Mesenchymal stem cell (in vitro differentiated cells and primary cell): Measurements from ENCODE around the gene BAD. TPM values are rescaled to one million over a fixed set of nuclear protein-coding genes. Genes with fewer than 3 reads are reported as not detected.

Experiments
- DNase-seq: peaks from one replicate; pipeline ENCODE4 v3.0.0-alpha.2; 2013
- H2AFZ ChIP-seq: one replicate; pipeline ENCODE4 v1.6.1; 2013; ENCODE audit warnings: low read depth, mild to moderate bottlenecking, control low read depth, inconsistent platforms, low read length, moderate library complexity
- H2AK5ac ChIP-seq: 2 replicates; pipeline ENCODE4 v1.6.1; 2013; ENCODE audit warnings: low read length, moderate library complexity, mild to moderate bottlenecking, inconsistent platforms; ENCODE audit not compliant: severe bottlenecking
- H2BK120ac ChIP-seq: one replicate; pipeline ENCODE4 v1.6.1; 2013; ENCODE audit warnings: low read depth, mild to moderate bottlenecking, inconsistent platforms, low read length, moderate library complexity
- H2BK12ac ChIP-seq, 2 experiments: one replicate each; pipeline ENCODE4 v1.6.1; 2013; ENCODE audit warnings: inconsistent platforms in 2 of 2, low read length in 2 of 2, mild to moderate bottlenecking in 2 of 2, moderate library complexity in 2 of 2, control low read depth in 1 of 2
- H2BK15ac ChIP-seq: one replicate; pipeline ENCODE4 v1.6.1; 2013; ENCODE audit warnings: mild to moderate bottlenecking, low read depth, inconsistent platforms; ENCODE audit not compliant: poor library complexity, severe bottlenecking
- H2BK5ac ChIP-seq: 2 replicates; pipeline ENCODE4 v1.6.1; 2013; ENCODE audit warnings: low read depth, mild to moderate bottlenecking, low read length, control low read depth, inconsistent platforms; ENCODE audit not compliant: poor library complexity, severe bottlenecking
- H3K14ac ChIP-seq, 2 experiments: one replicate each; pipeline ENCODE4 v1.6.1; 2013; ENCODE audit warnings: inconsistent platforms in 2 of 2, low read length in 2 of 2, control low read depth in 1 of 2, mild to moderate bottlenecking in 1 of 2, moderate library complexity in 1 of 2
- H3K18ac ChIP-seq, 2 experiments: one replicate each; pipeline ENCODE4 v1.6.1; 2013; ENCODE audit warnings: inconsistent platforms in 2 of 2, low read length in 2 of 2, control low read depth in 1 of 2, low read depth in 1 of 2, mild to moderate bottlenecking in 1 of 2
- H3K23ac ChIP-seq, 2 experiments: one replicate each; pipeline ENCODE4 v1.6.1; 2013; ENCODE audit warnings: inconsistent platforms in 2 of 2, low read length in 2 of 2, mild to moderate bottlenecking in 2 of 2, moderate library complexity in 2 of 2, control low read depth in 1 of 2
- H3K27ac ChIP-seq: 2 replicates; pipeline ENCODE4 v1.5.1; 2013; ENCODE audit warnings: mild to moderate bottlenecking, moderate library complexity, low read length, control low read depth, inconsistent platforms; ENCODE audit not compliant: poor library complexity, severe bottlenecking
- H3K27me3 ChIP-seq, 2 experiments: 2 replicates each; pipeline versions ENCODE4 v1.6.1 to v1.7.0; 2013; ENCODE audit warnings: low read length in 2 of 2, mild to moderate bottlenecking in 2 of 2, moderate library complexity in 2 of 2, control low read depth in 1 of 2, inconsistent platforms in 1 of 2; ENCODE audit not compliant: control insufficient read depth in 1 of 2, insufficient read depth in 1 of 2
- H3K36me3 ChIP-seq, 2 experiments: 2 replicates each; pipeline versions ENCODE4 v1.6.1 to v1.7.0; 2013; ENCODE audit warnings: low read length in 2 of 2, control low read depth in 1 of 2, inconsistent platforms in 1 of 2, low read depth in 1 of 2, mild to moderate bottlenecking in 1 of 2; ENCODE audit not compliant: insufficient read depth in 2 of 2, control insufficient read depth in 1 of 2
- H3K4ac ChIP-seq, 2 experiments: one replicate each; pipeline ENCODE4 v1.6.1; 2013; ENCODE audit warnings: inconsistent platforms in 2 of 2, low read length in 2 of 2, mild to moderate bottlenecking in 2 of 2, moderate library complexity in 2 of 2, control low read depth in 1 of 2, low read depth in 1 of 2
- H3K4me1 ChIP-seq: 2 replicates; pipeline ENCODE4 v1.6.1; 2013; ENCODE audit warnings: low read depth, low read length, control low read depth; ENCODE audit not compliant: control insufficient read depth, insufficient read depth
- H3K4me2 ChIP-seq: 2 replicates; pipeline ENCODE4 v1.6.1; 2013; ENCODE audit warnings: low read length, mild to moderate bottlenecking, inconsistent platforms; ENCODE audit not compliant: poor library complexity, severe bottlenecking
- H3K4me3 ChIP-seq, 2 experiments: 2 replicates each; pipeline versions ENCODE4 v1.5.1 to v1.7.0; 2013; ENCODE audit warnings: low read length in 2 of 2, mild to moderate bottlenecking in 2 of 2, control low read depth in 1 of 2, low read depth in 1 of 2; ENCODE audit not compliant: insufficient read depth in 1 of 2
- H3K79me1 ChIP-seq: replicated peaks from 2 replicates; pipeline ENCODE4 v1.6.1; 2013; ENCODE audit warnings: mild to moderate bottlenecking, control low read depth, low read length, inconsistent platforms; ENCODE audit not compliant: poor library complexity, severe bottlenecking
- H3K9ac ChIP-seq: 2 replicates; pipeline ENCODE4 v1.7.0; 2013; ENCODE audit warnings: mild to moderate bottlenecking, low read length, moderate library complexity
- H3K9me3 ChIP-seq: 2 replicates; pipeline ENCODE4 v1.7.0; 2013; ENCODE audit warnings: mild to moderate bottlenecking, low read length; ENCODE audit not compliant: control insufficient read depth
- H4K8ac ChIP-seq: one replicate; pipeline ENCODE4 v1.6.1; 2013; ENCODE audit warnings: inconsistent platforms, mild to moderate bottlenecking, low read length, moderate library complexity
- H4K91ac ChIP-seq: one replicate; pipeline ENCODE4 v1.6.1; 2013; ENCODE audit warnings: mild to moderate bottlenecking, low read length, inconsistent platforms
- WGBS: methylation state at CpG from one replicate; pipeline ENCODE4 v1.1.7; 2013; ENCODE audit warnings: mixed read lengths; 5-methylcytosine and 5-hydroxymethylcytosine counted together
- polyA plus RNA-seq, 2 experiments: library from polyadenylated mRNA; stranded (reverse); fragments of 200-250 nt; gene quantifications; one replicate each; pipeline ENCODE4 v1.2.3, GENCODE V29; 2013

The BAD gene
- polyA plus RNA-seq (2013, experiment 1 of 2), result 69.6 TPM
- polyA plus RNA-seq (2013, experiment 2 of 2), result 70.6 TPM

DNA sequence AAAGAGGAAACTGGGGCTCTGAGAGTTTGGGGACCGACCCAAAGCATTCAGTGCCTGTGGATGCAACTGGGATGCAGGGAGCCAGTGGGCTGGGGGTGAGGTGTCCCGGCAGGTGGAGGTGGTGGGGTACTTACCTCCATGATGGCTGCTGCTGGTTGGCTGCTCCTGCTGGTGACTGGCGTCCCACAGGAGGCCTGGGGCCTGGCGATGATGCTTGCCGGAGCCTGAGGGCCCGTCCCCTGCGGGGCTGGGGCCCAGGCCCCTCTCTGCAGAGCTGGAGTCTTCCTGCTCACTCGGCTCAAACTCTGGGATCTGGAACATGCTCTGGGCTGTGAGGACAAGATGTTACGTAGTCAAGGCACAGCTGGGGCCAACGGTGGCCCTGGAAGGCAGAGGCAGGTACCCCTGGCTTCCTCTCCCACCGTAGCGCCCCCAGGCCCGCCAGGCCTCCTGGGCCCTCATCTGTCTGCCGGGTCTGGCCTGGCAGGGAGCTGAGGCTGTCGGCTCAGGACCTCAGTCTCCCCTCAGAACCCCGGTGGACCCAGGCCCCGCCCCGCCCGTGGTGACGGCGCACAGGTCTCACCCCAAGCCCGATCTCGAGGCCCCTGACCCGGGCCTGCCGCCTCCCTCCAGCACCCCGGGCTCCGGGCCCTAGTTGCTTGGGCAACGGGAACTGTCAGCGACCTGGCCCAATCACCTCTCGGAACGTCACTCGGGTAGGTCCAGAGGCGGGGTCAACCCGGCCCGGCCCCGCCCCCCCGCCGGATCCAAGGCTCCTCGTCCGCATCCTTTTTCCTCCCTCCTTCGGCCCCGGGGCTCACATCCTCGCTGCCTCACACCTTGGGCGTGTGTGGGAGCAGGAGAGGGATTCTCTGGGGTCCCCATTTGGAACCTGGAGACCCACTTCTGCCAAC is at the start of gene BAD:
TSS of gene BAD (minus strand) at position 618 of the 914 bp plus-strand sequence. CDS start at position 321, 297 bp downstream.
- peak within 1 kb of the TSS; percentile 5 to 98 for H3K14ac ChIP-seq
- peak; percentile 95 for DNase-seq
- H2BK5ac ChIP-seq, result peak within 1 kb of the TSS; percentile 53
- H2AFZ ChIP-seq, result peak within 1 kb of the TSS; percentile 80
- H3K23ac ChIP-seq, result peak within 1 kb of the TSS in 1 of 2 experiments; percentile 87
- H3K27me3 ChIP-seq, result no peaks in the 10 kb centered on the region
- H3K36me3 ChIP-seq, result peaks cover 19 to 40% of the 10 kb centered on the region in 2 experiments
- H3K4me3 ChIP-seq, result peak within 1 kb of the TSS; percentile 83 to 97
- peak within 1 kb of the TSS; percentile 92 for H4K8ac ChIP-seq
- peak within 1 kb of the TSS; percentile 81 to 100 for H3K18ac ChIP-seq
- 7% methylated on average over 34 of the region's 44 CpGs for WGBS
- H2BK120ac ChIP-seq, result no peak within 1 kb of the TSS
- peak within 1 kb of the TSS; percentile 17 for H2AK5ac ChIP-seq
- peaks cover 46% of the 10 kb centered on the region for H3K79me1 ChIP-seq
- peak within 1 kb of the TSS; percentile 56 to 85 for H2BK12ac ChIP-seq
- H3K4me2 ChIP-seq, result peak within 1 kb of the TSS; percentile 98
- peak within 1 kb of the TSS; percentile 97 for H3K9ac ChIP-seq
- peak within 1 kb of the TSS; percentile 85 for H4K91ac ChIP-seq
- peak within 1 kb of the TSS; percentile 73 to 97 for H3K4ac ChIP-seq
- H3K27ac ChIP-seq, result peak within 1 kb of the TSS; percentile 86
- peak within 1 kb of the TSS; percentile 61 for H2BK15ac ChIP-seq
- peaks cover 26% of the 10 kb centered on the region for H3K4me1 ChIP-seq
- H3K9me3 ChIP-seq, result no peaks in the 10 kb centered on the region

DNA sequence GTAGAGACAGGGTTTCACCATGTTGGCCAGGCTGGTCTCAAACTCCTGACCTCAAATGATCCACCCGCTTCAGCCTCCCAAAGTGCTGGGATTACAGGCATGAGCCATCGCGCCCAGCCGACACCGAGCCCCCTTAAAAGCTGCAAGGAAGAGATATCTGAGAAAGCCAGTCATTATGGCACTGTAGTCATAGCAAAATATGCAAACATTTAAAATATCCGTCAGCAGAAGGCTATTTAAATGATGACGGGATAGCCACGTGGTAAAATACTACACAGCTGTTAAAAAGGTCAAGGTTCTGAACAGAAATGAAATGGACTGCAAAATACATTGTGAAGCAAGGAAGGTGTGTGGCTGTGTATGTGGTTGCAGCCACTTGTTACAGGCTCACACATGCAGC is 49.1 kb upstream of the BAD start:
- Histone ChIP-seq H3K4ac (no peak overlapping the region), H3K27ac (no peak overlapping the region)

DNA sequence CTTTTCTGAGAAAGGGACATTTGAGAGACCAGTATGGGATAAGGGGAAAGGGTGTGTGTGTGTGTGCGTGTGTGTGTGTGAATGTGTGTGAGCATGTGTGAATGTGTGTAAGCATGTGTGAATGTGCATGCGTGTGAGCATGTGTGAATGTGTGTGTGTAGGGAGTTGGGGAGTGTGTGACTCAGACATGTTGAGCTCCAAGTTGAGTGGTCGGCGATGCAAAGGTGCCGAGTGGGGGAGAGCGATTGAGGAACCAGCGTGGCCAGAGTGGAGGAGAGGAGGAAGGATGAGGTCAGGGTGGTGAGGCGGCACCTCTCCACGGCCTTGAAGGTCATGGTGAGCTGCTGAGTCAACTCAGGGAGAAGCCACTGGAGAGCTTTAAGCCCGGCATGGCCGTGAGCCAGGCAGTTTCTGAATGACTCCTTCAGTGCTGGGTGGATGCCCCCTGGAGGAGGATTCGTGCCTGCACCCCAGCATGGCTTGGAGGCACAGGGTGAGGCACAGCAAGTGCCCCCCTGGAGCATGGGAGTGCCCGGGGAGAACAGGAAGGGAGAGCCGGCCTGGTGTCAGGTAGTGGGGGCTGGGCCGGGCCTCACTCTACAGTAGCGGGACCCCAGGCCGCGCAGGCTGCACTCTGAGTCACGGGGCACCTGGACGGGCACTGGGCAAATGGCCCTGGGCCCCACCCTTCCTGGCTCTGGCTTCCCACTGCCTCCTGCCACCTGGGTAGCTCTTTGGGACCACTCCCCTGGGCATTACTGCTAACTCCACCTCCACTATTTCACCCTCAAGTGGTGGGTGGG is 47.3 kb upstream of the BAD start:
- no peak overlapping the region for H2BK120ac ChIP-seq
- H3K27ac ChIP-seq, result no peak overlapping the region
- H3K4ac ChIP-seq, result no peak overlapping the region
- peak overlapping the region; percentile 30 to 52 for H3K18ac ChIP-seq
- peak overlapping the region in 1 of 2 experiments; percentile 57 for H2BK12ac ChIP-seq
- H3K79me1 ChIP-seq, result no peaks in the 10 kb centered on the region
- H2AK5ac ChIP-seq, result peak overlapping the region; percentile 50
- H3K4me2 ChIP-seq, result no peak overlapping the region
- peak overlapping the region; percentile 30 for H4K8ac ChIP-seq
- peaks cover 21% of the 10 kb centered on the region for H3K4me1 ChIP-seq
- peak overlapping the region in 1 of 2 experiments; percentile 36 for H3K4me3 ChIP-seq
- WGBS, result 47% methylated on average over 16 of the region's 20 CpGs
- H3K27me3 ChIP-seq, result no peaks in the 10 kb centered on the region
- peak overlapping the region; percentile 71 for H4K91ac ChIP-seq
- peak overlapping the region; percentile 32 for H3K9ac ChIP-seq
- DNase-seq, result peak; percentile 90
- H3K9me3 ChIP-seq, result peaks cover 3% of the 10 kb centered on the region
- H2AFZ ChIP-seq, result peak overlapping the region; percentile 3
- H3K23ac ChIP-seq, result no peak overlapping the region
- no peaks in the 10 kb centered on the region for H3K36me3 ChIP-seq
- peak overlapping the region in 1 of 2 experiments; percentile 1 for H3K14ac ChIP-seq
- no peak overlapping the region for H2BK15ac ChIP-seq
- H2BK5ac ChIP-seq, result no peak overlapping the region

More for the DNA sequence above, 49.1 kb upstream of the BAD start:
- no peaks in the 10 kb centered on the region for H3K27me3 ChIP-seq
- H3K36me3 ChIP-seq, result no peaks in the 10 kb centered on the region
- no peak for DNase-seq
- 98% methylated on average over 8 of the region's 8 CpGs for WGBS
- no peaks in the 10 kb centered on the region for H3K9me3 ChIP-seq
- no peak overlapping the region for H2AK5ac ChIP-seq
- no peak overlapping the region for H2BK12ac ChIP-seq
- peaks cover 21% of the 10 kb centered on the region for H3K4me1 ChIP-seq
- no peak overlapping the region for H3K23ac ChIP-seq
- no peak overlapping the region for H3K9ac ChIP-seq
- H3K4me3 ChIP-seq, result no peak overlapping the region
- no peak overlapping the region for H3K4me2 ChIP-seq
- H3K14ac ChIP-seq, result no peak overlapping the region
- H3K79me1 ChIP-seq, result no peaks in the 10 kb centered on the region
- H2BK15ac ChIP-seq, result no peak overlapping the region
- H3K18ac ChIP-seq, result no peak overlapping the region
- no peak overlapping the region for H2AFZ ChIP-seq
- H2BK120ac ChIP-seq, result no peak overlapping the region
- no peak overlapping the region for H2BK5ac ChIP-seq
- H4K8ac ChIP-seq, result peak overlapping the region; percentile 55
- H4K91ac ChIP-seq, result no peak overlapping the region
